ENCODE measurements around the gene ATN1.
A peak's percentile ranks its signal among the peaks of the same experiment; 100 is the strongest.

ATN1 gene

DNA sequence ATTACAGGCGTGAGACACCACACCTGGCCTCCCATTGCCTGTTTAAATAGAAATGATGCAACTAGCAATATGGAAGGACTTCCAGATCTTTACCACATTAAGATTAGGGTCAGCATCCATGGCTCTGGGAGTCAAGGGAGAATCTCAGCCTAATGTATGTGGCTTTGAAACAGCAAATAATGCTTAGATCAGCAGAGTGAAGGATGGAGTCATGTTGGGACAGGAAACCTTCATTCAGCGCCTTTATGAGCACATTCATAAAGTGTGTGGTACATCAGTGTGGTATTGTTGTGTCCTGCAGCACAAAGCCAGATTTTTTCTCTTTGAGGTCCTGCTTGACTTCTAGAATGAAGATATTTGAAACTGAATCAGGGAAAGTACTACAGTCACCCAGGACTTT is 39.4 kb upstream of the ATN1 start:
- TF ChIP-seq, protein P1, sequence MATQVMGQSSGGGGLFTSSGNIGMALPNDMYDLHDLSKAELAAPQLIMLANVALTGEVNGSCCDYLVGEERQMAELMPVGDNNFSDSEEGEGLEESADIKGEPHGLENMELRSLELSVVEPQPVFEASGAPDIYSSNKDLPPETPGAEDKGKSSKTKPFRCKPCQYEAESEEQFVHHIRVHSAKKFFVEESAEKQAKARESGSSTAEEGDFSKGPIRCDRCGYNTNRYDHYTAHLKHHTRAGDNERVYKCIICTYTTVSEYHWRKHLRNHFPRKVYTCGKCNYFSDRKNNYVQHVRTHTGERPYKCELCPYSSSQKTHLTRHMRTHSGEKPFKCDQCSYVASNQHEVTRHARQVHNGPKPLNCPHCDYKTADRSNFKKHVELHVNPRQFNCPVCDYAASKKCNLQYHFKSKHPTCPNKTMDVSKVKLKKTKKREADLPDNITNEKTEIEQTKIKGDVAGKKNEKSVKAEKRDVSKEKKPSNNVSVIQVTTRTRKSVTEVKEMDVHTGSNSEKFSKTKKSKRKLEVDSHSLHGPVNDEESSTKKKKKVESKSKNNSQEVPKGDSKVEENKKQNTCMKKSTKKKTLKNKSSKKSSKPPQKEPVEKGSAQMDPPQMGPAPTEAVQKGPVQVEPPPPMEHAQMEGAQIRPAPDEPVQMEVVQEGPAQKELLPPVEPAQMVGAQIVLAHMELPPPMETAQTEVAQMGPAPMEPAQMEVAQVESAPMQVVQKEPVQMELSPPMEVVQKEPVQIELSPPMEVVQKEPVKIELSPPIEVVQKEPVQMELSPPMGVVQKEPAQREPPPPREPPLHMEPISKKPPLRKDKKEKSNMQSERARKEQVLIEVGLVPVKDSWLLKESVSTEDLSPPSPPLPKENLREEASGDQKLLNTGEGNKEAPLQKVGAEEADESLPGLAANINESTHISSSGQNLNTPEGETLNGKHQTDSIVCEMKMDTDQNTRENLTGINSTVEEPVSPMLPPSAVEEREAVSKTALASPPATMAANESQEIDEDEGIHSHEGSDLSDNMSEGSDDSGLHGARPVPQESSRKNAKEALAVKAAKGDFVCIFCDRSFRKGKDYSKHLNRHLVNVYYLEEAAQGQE (IDR thresholded peaks at IDR 0.05; ENCODE audit: low read depth): no peak
- no peak for TF ChIP-seq MAX (IDR thresholded peaks at IDR 0.05)
- TF ChIP-seq NFIC (IDR thresholded peaks at IDR 0.05): no peak
- TF ChIP-seq EGR1 (IDR thresholded peaks at IDR 0.05): no peak
- TF ChIP-seq TAF1 (IDR thresholded peaks at IDR 0.05; ENCODE audit: low read depth): no peak
- no peak for TF ChIP-seq CREB1 (IDR thresholded peaks at IDR 0.05; ENCODE audit: low read depth)
- TF ChIP-seq TEAD4 (IDR thresholded peaks at IDR 0.05): no peak
- TF ChIP-seq ZBTB7A (IDR thresholded peaks at IDR 0.05; ENCODE audit: low read depth): no peak
- TF ChIP-seq EP300 (IDR thresholded peaks at IDR 0.05; ENCODE audit: borderline replicate concordance): no peak
- no peak for TF ChIP-seq CEBPB (IDR thresholded peaks at IDR 0.05)
- no peak for TF ChIP-seq FOXM1 (IDR thresholded peaks at IDR 0.05; ENCODE audit: borderline replicate concordance, low read depth)
- TF ChIP-seq TCF12 (IDR thresholded peaks at IDR 0.05; ENCODE audit: low read depth): no peak
- TF ChIP-seq USF1 (IDR thresholded peaks at IDR 0.05): no peak
- TF ChIP-seq RAD21 (IDR thresholded peaks at IDR 0.05; ENCODE audit: low read depth): no peak
- TF ChIP-seq YY1 (IDR thresholded peaks at IDR 0.05; ENCODE audit: low read depth): no peak

DNA sequence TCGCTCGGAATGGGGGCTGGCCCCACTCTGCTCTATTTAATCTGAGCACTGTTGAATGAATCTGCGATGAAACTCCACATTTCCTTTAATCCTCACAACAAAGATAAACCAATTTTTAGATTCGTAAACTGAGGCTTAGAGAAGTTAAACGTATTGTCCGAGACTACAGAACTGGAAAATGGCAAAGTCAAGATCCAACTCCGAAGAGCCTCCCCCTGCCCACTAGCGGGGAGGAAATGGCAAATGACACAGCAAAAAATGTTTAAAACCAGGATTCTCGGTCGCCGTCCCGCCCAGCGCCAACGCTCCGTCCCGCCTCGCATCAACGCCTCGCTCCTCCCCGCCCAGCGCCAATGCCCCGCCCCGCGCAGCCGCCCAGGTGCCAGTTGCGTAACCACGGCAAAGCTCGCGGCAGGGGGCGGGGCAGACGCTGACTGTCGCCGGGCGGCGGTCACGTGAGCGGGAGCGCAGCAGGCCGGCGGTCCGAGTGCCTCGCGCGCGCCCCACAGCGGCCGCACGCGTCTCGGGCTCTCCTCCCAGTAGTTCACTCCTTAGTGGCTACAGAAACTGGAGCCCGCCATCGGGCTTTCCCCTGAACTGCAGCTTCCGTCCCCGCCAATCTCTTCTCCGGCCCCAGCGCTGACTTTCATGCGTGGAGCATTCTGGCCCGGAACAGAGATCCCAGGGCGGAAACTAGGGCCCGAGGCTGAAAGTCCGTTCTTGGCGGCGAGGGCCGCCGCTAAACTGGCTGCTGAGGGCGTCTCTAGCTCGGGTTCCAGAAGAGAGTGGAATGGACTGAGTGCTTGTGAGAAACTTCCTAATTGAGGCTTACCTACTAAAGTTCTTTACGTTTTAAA is 36.7 kb upstream of the ATN1 start:
- TF ChIP-seq USF1 (IDR thresholded peaks at IDR 0.05) (peak; percentile 98), RAD21 (IDR thresholded peaks at IDR 0.05; ENCODE audit: low read depth) (peak; percentile 57; the same call in 1 of the 2 replicates), EP300 (IDR thresholded peaks at IDR 0.05; ENCODE audit: borderline replicate concordance) (peak; percentile 25; the same call in 1 of the 2 replicates), TCF12 (IDR thresholded peaks at IDR 0.05; ENCODE audit: low read depth) (peak; percentile 50), NFIC (IDR thresholded peaks at IDR 0.05) (0 out of 2 replicates have a peak, but pooled peaks have one; percentile 29), FOXM1 (IDR thresholded peaks at IDR 0.05; ENCODE audit: borderline replicate concordance, low read depth) (no peak), MAX (IDR thresholded peaks at IDR 0.05) (peak; percentile 90), TAF1 (IDR thresholded peaks at IDR 0.05; ENCODE audit: low read depth) (peak; percentile 97), EGR1 (IDR thresholded peaks at IDR 0.05) (no peak; the same call in 1 of the 2 replicates), CEBPB (IDR thresholded peaks at IDR 0.05) (peak; percentile 99), CREB1 (IDR thresholded peaks at IDR 0.05; ENCODE audit: low read depth) (no peak; the same call in 1 of the 2 replicates), TEAD4 (IDR thresholded peaks at IDR 0.05) (no peak; the same call in 1 of the 2 replicates), ZBTB7A (IDR thresholded peaks at IDR 0.05; ENCODE audit: low read depth) (no peak), YY1 (IDR thresholded peaks at IDR 0.05; ENCODE audit: low read depth) (peak; percentile 65; the same call in 1 of the 2 replicates)
- TF ChIP-seq, protein P1 (IDR thresholded peaks at IDR 0.05; ENCODE audit: low read depth): no peak

DNA sequence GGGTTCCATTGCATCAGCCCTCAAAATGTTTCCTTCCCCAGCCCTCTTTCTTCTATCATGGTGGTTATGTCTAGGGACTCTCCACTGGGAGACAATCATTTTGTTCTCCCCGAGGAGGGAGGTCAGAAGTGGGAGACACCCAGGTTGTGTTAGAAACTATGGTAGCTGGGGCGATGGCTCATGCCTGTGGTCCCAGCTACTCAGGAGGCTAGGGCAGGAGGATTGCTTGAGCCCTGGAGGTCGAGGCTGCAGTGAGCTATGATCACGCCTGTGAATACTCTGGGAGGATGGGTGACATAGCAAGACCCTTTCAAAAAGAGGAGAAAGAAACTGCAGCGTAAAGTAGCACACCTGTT is 36.1 kb upstream of the ATN1 start:
- TF ChIP-seq TAF1 (IDR thresholded peaks at IDR 0.05; ENCODE audit: low read depth): no peak
- TF ChIP-seq MAX (IDR thresholded peaks at IDR 0.05): no peak
- no peak for TF ChIP-seq CEBPB (IDR thresholded peaks at IDR 0.05)
- TF ChIP-seq, protein P1 (IDR thresholded peaks at IDR 0.05; ENCODE audit: low read depth): no peak

DNA sequence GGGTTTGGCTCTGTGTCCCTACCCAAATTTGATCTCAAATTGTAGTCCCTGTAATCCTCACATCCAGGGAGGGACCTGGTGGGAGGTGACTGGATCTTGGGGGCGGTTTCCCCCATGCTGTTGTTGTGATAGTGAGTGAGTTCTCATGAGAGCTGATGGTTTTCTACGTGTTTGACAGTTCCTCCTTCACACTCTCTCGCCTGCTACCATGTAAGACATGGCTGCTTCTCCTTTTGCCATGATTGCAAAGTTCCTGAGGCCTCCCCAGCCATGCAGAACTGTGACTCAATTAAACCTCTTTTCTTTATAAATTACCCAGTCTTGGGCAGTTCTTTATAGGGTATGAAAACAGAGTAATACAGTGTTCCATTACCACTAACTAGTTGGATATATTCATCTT is 33.4 kb upstream of the ATN1 start:
- TF ChIP-seq TEAD4 (IDR thresholded peaks at IDR 0.05) (no peak), USF1 (IDR thresholded peaks at IDR 0.05) (no peak), CEBPB (IDR thresholded peaks at IDR 0.05) (no peak), RAD21 (IDR thresholded peaks at IDR 0.05; ENCODE audit: low read depth) (no peak), MAX (IDR thresholded peaks at IDR 0.05) (no peak), CREB1 (IDR thresholded peaks at IDR 0.05; ENCODE audit: low read depth) (no peak), ZBTB7A (IDR thresholded peaks at IDR 0.05; ENCODE audit: low read depth) (no peak), TAF1 (IDR thresholded peaks at IDR 0.05; ENCODE audit: low read depth) (no peak), YY1 (IDR thresholded peaks at IDR 0.05; ENCODE audit: low read depth) (no peak), EGR1 (IDR thresholded peaks at IDR 0.05) (no peak)
